MCF 10A (cell line): ENCODE results near the gene GDPD5. TPM values are rescaled to one million over a fixed set of nuclear protein-coding genes. Genes with fewer than 3 reads are reported as not detected.

ENCODE experiments used
- BruUV-seq: library from RNA; stranded (reverse); fragments of 400-500 nt; replicated peaks from 2 replicates; lab custom pipeline; 2021; lab: Mats Ljungman, UMichigan
- CTCF ChIA-PET: fragments of 300-600 bp; sonication (Branson Sonifier 250); formaldehyde crosslinking; extraction: SDS; loops from one replicate; lab custom pipeline; 2021; ENCODE audit warnings: antibody characterized with exemption, inconsistent platforms; lab: Yijun Ruan, JAX
- POLR2A ChIA-PET: fragments of 300-600, 350-650 bp; sonication (Branson Sonifier 250); formaldehyde crosslinking; extraction: SDS; loops from one replicate; lab custom pipeline; 2020; ENCODE audit warnings: antibody characterized with exemption, inconsistent platforms; lab: Yijun Ruan, JAX
- DNase-seq: peaks from one replicate; pipeline ENCODE4 v3.0.0-alpha.2; 2018; ENCODE audit not compliant: unreplicated experiment
- H3K27ac Mint-ChIP-seq: one replicate; pipeline ENCODE4 v1.8.0; 2022; ENCODE audit warnings: mild to moderate bottlenecking, low read depth, mixed read lengths; ENCODE audit not compliant: unreplicated experiment
- H3K27me3 Mint-ChIP-seq: one replicate; pipeline ENCODE4 v1.8.0; 2022; ENCODE audit warnings: mixed read lengths; ENCODE audit not compliant: insufficient read depth, unreplicated experiment
- H3K36me3 Mint-ChIP-seq: one replicate; pipeline ENCODE4 v1.8.0; 2022; ENCODE audit warnings: mild to moderate bottlenecking, moderate library complexity, mixed read lengths; ENCODE audit not compliant: insufficient read depth, unreplicated experiment
- H3K4me1 Mint-ChIP-seq: one replicate; pipeline ENCODE4 v1.8.0; 2022; ENCODE audit warnings: mixed read lengths; ENCODE audit not compliant: insufficient read depth, unreplicated experiment
- H3K4me3 Mint-ChIP-seq: one replicate; pipeline ENCODE4 v1.8.0; 2022; ENCODE audit warnings: mild to moderate bottlenecking, moderate library complexity, mixed read lengths; ENCODE audit not compliant: unreplicated experiment
- H3K9me3 Mint-ChIP-seq: one replicate; pipeline ENCODE4 v1.8.0; 2022; ENCODE audit warnings: mixed read lengths; ENCODE audit not compliant: unreplicated experiment
- intact Hi-C: fragments of 100-400 bp; cut with micrococcal nuclease; formaldehyde crosslinking; loops from 2 replicates; pipeline ENCODE4 v1.14.1; 2022
- total RNA-seq: library from RNA; stranded (reverse); gene quantifications from 2 replicates; pipeline ENCODE4 v1.2.3, GENCODE V29; 2022
- TF ChIP-seq, protein P1 (sequence below): fragments of 200-600 bp; IDR thresholded peaks from one replicate; pipeline ENCODE4 v1.8.0; 2022; ENCODE audit warnings: antibody characterized with exemption, mild to moderate bottlenecking; ENCODE audit not compliant: unreplicated experiment

The GDPD5 gene
- total RNA-seq, 1 experiment from 2014 or later: 5.6 TPM

GRCh38 chr11:75408957-75409219 lies 116.9 kb downstream of the GDPD5 start:
- POLR2A ChIA-PET: interaction anchor here (2.3 kb wide), 1 partner anchor 9 kb away, joined by 14 read pairs; the partner anchor contains the start of gene RPS3
- H3K36me3 Mint-ChIP-seq: peaks cover 83% of the 10 kb centered on the region

DNA sequence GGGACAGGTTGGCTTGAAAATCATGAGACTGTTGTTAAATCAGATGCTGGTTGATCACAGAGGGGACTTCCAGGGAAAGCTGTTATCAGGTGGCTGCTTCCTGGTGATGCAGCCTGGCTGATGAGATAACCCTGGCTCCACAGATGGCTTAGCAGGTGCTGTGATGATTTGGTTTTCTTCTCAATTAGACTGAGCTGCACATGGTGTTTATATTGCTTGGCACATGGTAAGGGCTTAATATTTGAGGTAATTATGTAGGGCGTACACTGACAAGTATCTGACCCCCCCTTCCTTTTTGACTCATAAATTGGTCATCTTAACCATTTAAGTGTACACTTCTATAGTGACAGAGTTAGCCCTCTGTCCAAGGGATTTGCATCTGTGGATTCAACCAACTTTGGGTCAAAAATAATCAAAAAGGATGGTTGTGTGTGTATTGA lies 119.4 kb downstream of the GDPD5 start:
- ChIA-PET CTCF (interaction anchor here (0.7 to 2.7 kb wide), 6 partner anchors 10 to 495 kb away, joined by 3 to 11 read pairs (median 5); no protein-coding TSS in a partner anchor), POLR2A (no interaction called here)
- Mint-ChIP-seq H3K4me1 (peaks cover 36% of the 10 kb centered on the region), H3K27ac (no peak overlapping the region), H3K27me3 (no peaks in the 10 kb centered on the region), H3K36me3 (peaks cover 83% of the 10 kb centered on the region), H3K9me3 (no peaks in the 10 kb centered on the region), H3K4me3 (no peak overlapping the region)
- no peak for DNase-seq
- TF ChIP-seq, protein P1, sequence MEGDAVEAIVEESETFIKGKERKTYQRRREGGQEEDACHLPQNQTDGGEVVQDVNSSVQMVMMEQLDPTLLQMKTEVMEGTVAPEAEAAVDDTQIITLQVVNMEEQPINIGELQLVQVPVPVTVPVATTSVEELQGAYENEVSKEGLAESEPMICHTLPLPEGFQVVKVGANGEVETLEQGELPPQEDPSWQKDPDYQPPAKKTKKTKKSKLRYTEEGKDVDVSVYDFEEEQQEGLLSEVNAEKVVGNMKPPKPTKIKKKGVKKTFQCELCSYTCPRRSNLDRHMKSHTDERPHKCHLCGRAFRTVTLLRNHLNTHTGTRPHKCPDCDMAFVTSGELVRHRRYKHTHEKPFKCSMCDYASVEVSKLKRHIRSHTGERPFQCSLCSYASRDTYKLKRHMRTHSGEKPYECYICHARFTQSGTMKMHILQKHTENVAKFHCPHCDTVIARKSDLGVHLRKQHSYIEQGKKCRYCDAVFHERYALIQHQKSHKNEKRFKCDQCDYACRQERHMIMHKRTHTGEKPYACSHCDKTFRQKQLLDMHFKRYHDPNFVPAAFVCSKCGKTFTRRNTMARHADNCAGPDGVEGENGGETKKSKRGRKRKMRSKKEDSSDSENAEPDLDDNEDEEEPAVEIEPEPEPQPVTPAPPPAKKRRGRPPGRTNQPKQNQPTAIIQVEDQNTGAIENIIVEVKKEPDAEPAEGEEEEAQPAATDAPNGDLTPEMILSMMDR: no peak
- intact Hi-C loops: no loop called here
- BruUV-seq: no TSS peak

More at GRCh38 chr11:75408957-75409219, 116.9 kb downstream of the GDPD5 start:
- H3K4me3 Mint-ChIP-seq: no peak overlapping the region
- H3K27me3 Mint-ChIP-seq: no peaks in the 10 kb centered on the region
- peaks cover 15% of the 10 kb centered on the region for H3K4me1 Mint-ChIP-seq
- DNase-seq: no peak
- CTCF ChIA-PET: interaction anchor here (0.7 to 2.3 kb wide), 6 partner anchors 9 to 128 kb away, joined by 3 to 23 read pairs (median 8); no protein-coding TSS in a partner anchor
- no peak overlapping the region for H3K27ac Mint-ChIP-seq
- no TSS peak for BruUV-seq
- intact Hi-C loops: no loop called here
- H3K9me3 Mint-ChIP-seq: no peaks in the 10 kb centered on the region
- TF ChIP-seq, protein P1: no peak

DNA sequence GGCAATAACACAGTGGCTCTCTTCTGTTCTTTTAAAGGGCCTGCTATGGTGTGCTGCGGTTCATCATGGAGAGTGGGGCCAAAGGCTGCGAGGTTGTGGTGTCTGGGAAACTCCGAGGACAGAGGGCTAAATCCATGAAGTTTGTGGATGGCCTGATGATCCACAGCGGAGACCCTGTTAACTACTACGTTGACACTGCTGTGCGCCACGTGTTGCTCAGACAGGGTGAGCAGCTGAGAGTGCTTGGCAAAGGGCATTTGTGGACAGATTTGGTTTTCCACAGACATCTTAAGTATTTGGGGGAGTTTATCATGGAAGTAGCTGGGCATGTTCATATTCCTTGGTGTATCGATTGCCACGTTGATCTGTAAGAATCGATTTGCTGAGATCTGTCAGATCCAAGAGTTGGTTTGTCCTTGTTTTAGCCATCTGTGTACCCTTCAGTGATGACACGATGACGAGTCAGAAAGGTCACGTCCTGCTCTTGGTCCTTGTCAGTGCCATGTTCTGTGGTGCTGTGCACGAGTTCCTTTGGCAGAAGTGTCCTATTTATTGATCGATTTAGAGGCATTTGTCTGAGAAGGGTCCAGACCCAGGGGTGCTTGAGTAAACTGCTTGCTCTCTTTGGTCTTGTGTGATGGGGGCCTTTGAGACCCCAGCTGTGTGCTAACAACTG lies 121.6 kb downstream of the GDPD5 start:
- intact Hi-C loops: no loop called here
- TF ChIP-seq, protein P1: no peak
- Mint-ChIP-seq H3K36me3 (peaks cover 95% of the 10 kb centered on the region), H3K9me3 (no peaks in the 10 kb centered on the region), H3K27ac (peak overlapping the region; percentile 16), H3K27me3 (no peaks in the 10 kb centered on the region), H3K4me1 (peaks cover 36% of the 10 kb centered on the region), H3K4me3 (peak overlapping the region; percentile 21)
- CTCF ChIA-PET: interaction anchor here (0.7 to 1.2 kb wide), 2 partner anchors 15 to 91 kb away, joined by 3 to 4 read pairs; no protein-coding TSS in a partner anchor
- no peak for DNase-seq
- BruUV-seq: no TSS peak
- POLR2A ChIA-PET: no interaction called here

- CTCF ChIA-PET: interaction anchor here (1.8 kb wide), 1 partner anchor 14 kb away, joined by 6 read pairs; no protein-coding TSS in a partner anchor
Measured at GRCh38 chr11:75403037-75403436, 122.7 kb downstream of the GDPD5 start.

More at GRCh38 chr11:75403037-75403436, 122.7 kb downstream of the GDPD5 start:
- peaks cover 87% of the 10 kb centered on the region for H3K36me3 Mint-ChIP-seq
- TF ChIP-seq, protein P1: no peak
- H3K27ac Mint-ChIP-seq: peak overlapping the region; percentile 16
- H3K27me3 Mint-ChIP-seq: no peaks in the 10 kb centered on the region
- intact Hi-C loops: no loop called here
- peak overlapping the region; percentile 95 for H3K4me3 Mint-ChIP-seq
- no peaks in the 10 kb centered on the region for H3K9me3 Mint-ChIP-seq
- no peak for DNase-seq
- H3K4me1 Mint-ChIP-seq: peaks cover 34% of the 10 kb centered on the region
- POLR2A ChIA-PET: no interaction called here
- BruUV-seq: no TSS peak
